Transverse colon (tissue), 4 donors: ENCODE data around the gene PEDS1.
"Not testable (repeated sequence)": the region's sequence is repeated elsewhere in the genome, so short reads cannot be mapped to it uniquely, and the experiment has no call there.

Experiments used
- CTCF ChIP-seq, 5 experiments: fragments of 200-600 bp in 3 of 5; fragments of 450-650 bp in 2 of 5; sonication (generic) in 3 of 5; IDR thresholded peaks; 1 replicate in 2 of 5; 2 replicates in 3 of 5; pipeline ENCODE4 v1.5.1; 2016 to 2017; ENCODE audit warnings: antibody characterized with exemption in 5 of 5, inconsistent platforms in 3 of 5, mild to moderate bottlenecking in 2 of 5, moderate library complexity in 1 of 5
- EP300 ChIP-seq: sonication (generic); formaldehyde crosslinking; IDR thresholded peaks from one replicate; pipeline ENCODE4 v1.6.1; 2017; ENCODE audit warnings: antibody characterized with exemption, low read depth
- POLR2A ChIP-seq: fragments of 450-650 bp; IDR thresholded peaks from one replicate; pipeline ENCODE4 v1.6.1; 2016; ENCODE audit warnings: antibody characterized with exemption, mild to moderate bottlenecking, moderate library complexity
- POLR2AphosphoS5 ChIP-seq, 3 donors: sonication (generic); formaldehyde crosslinking; IDR thresholded peaks; one replicate each; pipeline ENCODE4 v1.6.1; 2016; ENCODE audit warnings: antibody characterized with exemption in 3 of 3

- TF ChIP-seq POLR2A; CTCF (IDR thresholded peaks at IDR 0.05); POLR2AphosphoS5 (IDR thresholded peaks at IDR 0.05); EP300: not testable (repeated sequence)
Measured at GRCh38 chr20:50135157-50135556, 18.4 kb downstream of the PEDS1 start.
